GM12878 (cell line): ENCODE data around the gene DUOX1. TPM values are rescaled to one million over a fixed set of nuclear protein-coding genes. Genes with fewer than 3 reads are reported as not detected.

ENCODE experiments used
- ATAC-seq: fragments of 200-7000 bp; cut with Tn5 transposase; 3 replicates; pipeline ENCODE4 v1.9.1; 2020; ENCODE audit warnings: mild to moderate bottlenecking, moderate library complexity
- BruUV-seq: library from RNA; stranded (reverse); fragments of 400-500 nt; replicated peaks from 2 replicates; lab custom pipeline; 2021; lab: Mats Ljungman, UMichigan
- CTCF ChIA-PET: fragments of 300-600 bp; sonication (Branson Sonifier 250); formaldehyde crosslinking; extraction: SDS; loops from one replicate; lab custom pipeline; 2021; ENCODE audit warnings: inconsistent platforms; lab: Yijun Ruan, JAX
- POLR2A ChIA-PET: fragments of 350-600 bp; formaldehyde crosslinking; extraction: SDS; loops from one replicate; lab custom pipeline; 2021; ENCODE audit warnings: inconsistent platforms; lab: Charles Lee
- RAD21 ChIA-PET: fragments of 300-600 bp; sonication (Branson Sonifier 250); formaldehyde crosslinking; loops from one replicate; lab custom pipeline; 2023; ENCODE audit warnings: antibody characterized with exemption; ENCODE audit not compliant: unreplicated experiment; lab: Charles Lee
- SMC1A ChIA-PET: fragments of 300-600 bp; sonication (Branson Sonifier 250); formaldehyde crosslinking; loops from one replicate; lab custom pipeline; 2023; ENCODE audit not compliant: unreplicated experiment, uncharacterized antibody; lab: Charles Lee
- DNase-seq: peaks from one replicate; pipeline ENCODE4 v3.0.0-alpha.2; 2011; ENCODE audit warnings: low read depth, low spot score
- FAIRE-seq: peaks from 3 replicates; lab custom pipeline; 2011; peaks lifted over from hg19 to GRCh38; lab: Jason Lieb, UNC
- H2AFZ ChIP-seq: 2 replicates; pipeline ENCODE4 v1.6.0; 2011; ENCODE audit warnings: low read depth, low read length, control low read depth; ENCODE audit not compliant: control insufficient read depth
- H3K27ac ChIP-seq: 2 replicates; pipeline ENCODE4 v1.5.1; 2011; ENCODE audit warnings: control low read depth; ENCODE audit not compliant: control insufficient read depth, insufficient read depth
- H3K27me3 ChIP-seq, 2 experiments: replicated peaks in 1 of 2; 2 replicates each; pipeline versions ENCODE4 v1.6.0 to v1.6.1; 2011; ENCODE audit warnings: low read length in 1 of 2; ENCODE audit not compliant: control insufficient read depth in 2 of 2, insufficient read depth in 2 of 2
- H3K36me3 ChIP-seq, 2 experiments: 2 replicates each; pipeline ENCODE4 v1.5.1; 2011; ENCODE audit warnings: low read length in 1 of 2; ENCODE audit not compliant: control insufficient read depth in 2 of 2, insufficient read depth in 2 of 2
- H3K4me1 ChIP-seq: 2 replicates; pipeline ENCODE4 v1.6.1; 2011; ENCODE audit warnings: mild to moderate bottlenecking, low read length, moderate library complexity, mixed read lengths; ENCODE audit not compliant: control insufficient read depth, insufficient read depth
- H3K4me2 ChIP-seq: 2 replicates; pipeline ENCODE4 v1.6.0; 2011; ENCODE audit warnings: control low read depth; ENCODE audit not compliant: control insufficient read depth, insufficient read depth
- H3K4me3 ChIP-seq: fragments of 200-600 bp; sonication (generic); 2 replicates; pipeline ENCODE4 v1.5.1; 2016
- H3K79me2 ChIP-seq: 2 replicates; pipeline ENCODE4 v1.6.0; 2011; ENCODE audit warnings: low read length; ENCODE audit not compliant: control insufficient read depth, insufficient read depth
- H3K9ac ChIP-seq: 2 replicates; pipeline ENCODE4 v1.8.0; 2011; ENCODE audit warnings: low read length, control low read depth, mixed read lengths; ENCODE audit not compliant: control insufficient read depth, insufficient read depth
- H3K9me3 ChIP-seq: replicated peaks from 3 replicates; pipeline ENCODE4 v1.5.1; 2011; ENCODE audit warnings: mild to moderate bottlenecking, low read length; ENCODE audit not compliant: control insufficient read depth, insufficient read depth
- H4K20me1 ChIP-seq: 2 replicates; pipeline ENCODE4 v1.6.0; 2011; ENCODE audit not compliant: control insufficient read depth, insufficient read depth
- EGR1 ChIP-seq, 2 experiments: IDR thresholded peaks; 1 replicate in 1 of 2; 2 replicates in 1 of 2; pipeline ENCODE4 v1.6.1; 2011 to 2012; ENCODE audit warnings: low read depth in 2 of 2, low read length in 2 of 2, borderline replicate concordance in 1 of 2, mild to moderate bottlenecking in 1 of 2, moderate library complexity in 1 of 2
- FOXK2 ChIP-seq: fragments of 450-650 bp; IDR thresholded peaks from 2 replicates; pipeline ENCODE4 v1.6.1; 2017; ENCODE audit warnings: mild to moderate bottlenecking, moderate library complexity
- FOXM1 ChIP-seq: IDR thresholded peaks from 2 replicates; pipeline ENCODE4 v1.6.1; 2012; ENCODE audit warnings: low read depth, mild to moderate bottlenecking, inconsistent platforms, low read length, moderate library complexity
- IKZF1 ChIP-seq: fragments of 450-650 bp; conservative IDR thresholded peaks from 2 replicates; pipeline ENCODE4 v1.6.1; 2017; ENCODE audit warnings: antibody characterized with exemption, mild to moderate bottlenecking
- MYB ChIP-seq: fragments of 150-350 bp; IDR thresholded peaks from 2 replicates; pipeline ENCODE4 v1.6.1; 2014; ENCODE audit warnings: mild to moderate bottlenecking, low read depth, low read length, borderline replicate concordance
- NR2F1 ChIP-seq: fragments of 450-650 bp; conservative IDR thresholded peaks from 2 replicates; pipeline ENCODE4 v1.6.1; 2017; ENCODE audit warnings: mild to moderate bottlenecking
- NRF1 ChIP-seq: conservative IDR thresholded peaks from 2 replicates; pipeline ENCODE4 v1.6.1; 2011; ENCODE audit warnings: mild to moderate bottlenecking, low read depth, low read length, improper control_type of control experiment
- SMARCA5 ChIP-seq: fragments of 450-650 bp; IDR thresholded peaks from 2 replicates; pipeline ENCODE4 v1.6.1; 2017; ENCODE audit warnings: mild to moderate bottlenecking
- TCF3 ChIP-seq: IDR thresholded peaks from 2 replicates; pipeline ENCODE4 v1.6.1; 2012; ENCODE audit warnings: low read depth, mild to moderate bottlenecking, low read length, borderline replicate concordance; ENCODE audit not compliant: insufficient read depth
- TCF7 ChIP-seq: IDR thresholded peaks from 2 replicates; pipeline ENCODE4 v1.6.1; 2014; ENCODE audit warnings: antibody characterized with exemption, borderline replicate concordance
- ZNF622 ChIP-seq: fragments of 450-650 bp; IDR thresholded peaks from 2 replicates; pipeline ENCODE4 v1.6.1; 2017; ENCODE audit warnings: mild to moderate bottlenecking, inconsistent platforms
- WGBS: methylation state at CpG from one replicate; pipeline ENCODE4 v1.1.6; 2016; ENCODE audit warnings: low lambda C conversion rate; ENCODE audit not compliant: insufficient replicate concordance, insufficient coverage; ENCODE audit errors: missing lambda C conversion rate; 5-methylcytosine and 5-hydroxymethylcytosine counted together
- in situ Hi-C: fragments of 300-500 bp; cut with MboI; formaldehyde crosslinking; loops from 9 replicates; pipeline ENCODE4 v1.14.3; 2018; ENCODE audit warnings: mixed read lengths
- intact Hi-C: fragments of 100-400 bp; cut with micrococcal nuclease; formaldehyde crosslinking; loops from one replicate; pipeline ENCODE4 v1.14.2; 2022; ENCODE audit not compliant: unreplicated experiment
- polyA plus RNA-seq, 11 experiments: library from polyadenylated mRNA; depleted of rRNA in 4 of 11; unstranded in 6 of 11; stranded (reverse) in 5 of 11; fragments of >200 nt; fragmentation: Nextera tagmentation in 4 of 11; fragmentation: Illumina TruSeq in 1 of 11; extraction: Ambion mirVana in 4 of 11; extraction: Trizol in 1 of 11; gene quantifications; 1 replicate in 1 of 11; 2 replicates in 10 of 11; pipeline versions ENCODE4 v1.2.1 to v1.2.3, GENCODE V29; 2011 to 2016; ENCODE audit warnings: inconsistent platforms in 2 of 11, missing spikeins in 2 of 11, low read depth in 1 of 11
- total RNA-seq, 4 experiments: library from RNA; depleted of rRNA in 3 of 4; stranded (reverse); fragments of >200 nt in 3 of 4; fragmentation: Illumina TruSeq in 1 of 4; extraction: Trizol in 1 of 4; gene quantifications; 2 replicates each; pipeline versions ENCODE4 v1.2.1 to v1.2.3, GENCODE V29; 2013 to 2021
- TF ChIP-seq, protein P1 (sequence below): IDR thresholded peaks from 2 replicates; pipeline ENCODE4 v1.6.1; 2012; ENCODE audit warnings: mild to moderate bottlenecking, low read depth, low read length
- TF ChIP-seq, protein P2 (sequence below): IDR thresholded peaks from 2 replicates; pipeline ENCODE4 v1.6.1; 2012; ENCODE audit warnings: low read depth, low read length, improper control_type of control experiment

The DUOX1 gene
- total and polyA plus RNA-seq, 10 of the 15 experiments (the other 5 are each of a cell fraction or from before 2014, with no cell fraction given), result 0.02 to 2.1 (median 0.26) TPM; not detected in 3

DNA sequence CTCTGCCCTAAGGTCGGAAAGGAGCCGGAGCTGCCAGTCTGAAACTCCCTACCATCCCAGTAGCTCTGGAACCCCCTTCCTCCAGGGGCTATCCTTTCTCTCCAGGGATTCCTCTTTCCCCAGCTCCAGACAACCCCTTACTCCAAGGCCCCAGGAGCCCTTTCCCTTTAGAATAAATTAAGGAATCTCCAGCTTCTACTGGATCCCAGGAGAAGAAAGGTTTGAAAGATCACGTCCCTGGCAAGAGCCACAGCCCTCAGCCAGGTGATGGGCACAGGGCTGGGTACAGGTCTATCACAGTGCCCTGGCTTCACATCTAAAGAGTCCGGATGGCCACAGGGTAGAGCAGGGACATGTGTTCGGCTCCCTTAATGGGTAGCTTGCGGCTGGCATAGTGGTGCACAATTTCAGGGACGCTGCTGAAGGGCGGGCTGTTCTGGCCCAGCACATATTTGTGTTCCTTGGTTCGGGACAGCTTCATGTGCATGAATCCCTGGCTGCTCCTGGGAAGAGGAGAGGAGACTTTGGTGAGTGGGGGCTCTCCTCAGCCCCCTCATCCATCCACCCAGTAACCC, 37.9 kb downstream of the DUOX1 start:
- TF ChIP-seq NR2F1 (peak; percentile 97), EGR1 (IDR thresholded peaks at IDR 0.05; ENCODE audit: borderline replicate concordance in 1 of 2, low read depth in 2 of 2, low read length in 2 of 2) (no peak), FOXM1 (no peak)
- TF ChIP-seq, all 136 proteins: peak for 1
- H3K79me2 ChIP-seq, result peaks cover 4% of the 10 kb centered on the region
- H3K27ac ChIP-seq, result no peak overlapping the region
- ATAC-seq, result no peak
- RAD21 ChIA-PET, result interaction anchor here (1.4 to 6.6 kb wide), 3 partner anchors 12 to 234 kb away, joined by 4 to 104 read pairs (median 6); a partner anchor contains a TSS
- BruUV-seq, result TSS peak; percentile 62
- CTCF ChIA-PET, result interaction anchor here (0.6 to 16.3 kb wide), 13 partner anchors 8 to 262 kb away, joined by 3 to 253 read pairs (median 4); partner anchors contain the start of gene SHF
- no peaks in the 10 kb centered on the region for H3K27me3 ChIP-seq
- no peak for DNase-seq
- H3K4me1 ChIP-seq, result peaks cover 12% of the 10 kb centered on the region
- H3K9ac ChIP-seq, result peak overlapping the region; percentile 63
- H3K9me3 ChIP-seq, result no peaks in the 10 kb centered on the region
- SMC1A ChIA-PET, result interaction anchor here (2.1 to 9.7 kb wide), 2 partner anchors 23 to 36 kb away, joined by 5 to 159 read pairs; no protein-coding TSS in a partner anchor
- no peaks in the 10 kb centered on the region for H3K36me3 ChIP-seq
- intact Hi-C loops (loop anchor here (1.0 kb wide), 1 partner anchor 31 kb away; no protein-coding TSS in a partner anchor), in situ Hi-C loops (no loop called here)
- H4K20me1 ChIP-seq, result no peaks in the 10 kb centered on the region
- POLR2A ChIA-PET, result interaction anchor here (1.4 to 1.7 kb wide), 2 partner anchors 12 to 34 kb away, joined by 4 to 6 read pairs; no protein-coding TSS in a partner anchor
- peak overlapping the region; percentile 7 for H2AFZ ChIP-seq
- peak overlapping the region; percentile 41; the same call in 1 of the 2 replicates for H3K4me2 ChIP-seq
- no peak overlapping the region for H3K4me3 ChIP-seq
- FAIRE-seq, result no peak
- WGBS, result 62% methylated on average over 9 of the region's 9 CpGs

DNA sequence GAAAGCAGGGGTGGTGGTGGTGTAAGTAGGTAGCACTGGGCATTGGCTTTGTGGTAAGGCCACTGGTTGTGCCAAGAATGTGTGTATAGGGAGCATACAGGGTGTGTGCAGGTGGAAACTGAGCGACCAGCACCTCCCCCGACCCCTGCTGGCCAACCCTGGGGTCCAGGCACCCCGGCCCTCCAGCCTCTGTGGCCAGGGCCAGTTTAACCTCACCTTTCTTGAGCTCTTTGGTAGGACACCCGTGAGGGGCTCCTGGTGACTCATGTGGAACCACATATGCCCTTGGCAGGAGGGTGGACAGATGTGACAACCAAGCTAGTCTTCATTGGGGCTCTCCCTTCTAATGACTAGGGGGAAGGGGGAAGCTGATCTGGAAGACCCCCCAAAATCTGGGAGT, 38.5 kb downstream of the DUOX1 start:
- Histone ChIP-seq H3K79me2 (peaks cover 4% of the 10 kb centered on the region), H3K27me3 (no peaks in the 10 kb centered on the region), H2AFZ (no peak overlapping the region), H3K9me3 (no peaks in the 10 kb centered on the region), H3K27ac (no peak overlapping the region), H3K9ac (no peak overlapping the region), H3K4me1 (peaks cover 12% of the 10 kb centered on the region), H3K36me3 (no peaks in the 10 kb centered on the region), H3K4me2 (no peak overlapping the region), H3K4me3 (no peak overlapping the region), H4K20me1 (no peaks in the 10 kb centered on the region)
- ChIA-PET SMC1A (interaction anchor here (2.1 to 9.7 kb wide), 2 partner anchors 22 to 35 kb away, joined by 5 to 159 read pairs; no protein-coding TSS in a partner anchor), POLR2A (interaction anchor here (1.4 kb wide), 1 partner anchor 11 kb away, joined by 4 read pairs; no protein-coding TSS in a partner anchor), CTCF (interaction anchor here (0.8 to 16.3 kb wide), 11 partner anchors 9 to 236 kb away, joined by 3 to 253 read pairs (median 5); partner anchors contain the start of gene SHF), RAD21 (interaction anchor here (0.6 to 6.6 kb wide), 3 partner anchors 9 to 35 kb away, joined by 3 to 104 read pairs (median 6); no protein-coding TSS in a partner anchor)
- no peak for FAIRE-seq
- no TSS peak for BruUV-seq
- WGBS, result 59% methylated on average over 4 of the region's 4 CpGs
- intact Hi-C loops, result no loop called here
- no peak for DNase-seq
- ATAC-seq, result no peak
- in situ Hi-C loops, result no loop called here
- no peak for TF ChIP-seq ZNF622
- no peak for TF ChIP-seq MYB
- no peak for TF ChIP-seq FOXK2
- TF ChIP-seq, protein P1, sequence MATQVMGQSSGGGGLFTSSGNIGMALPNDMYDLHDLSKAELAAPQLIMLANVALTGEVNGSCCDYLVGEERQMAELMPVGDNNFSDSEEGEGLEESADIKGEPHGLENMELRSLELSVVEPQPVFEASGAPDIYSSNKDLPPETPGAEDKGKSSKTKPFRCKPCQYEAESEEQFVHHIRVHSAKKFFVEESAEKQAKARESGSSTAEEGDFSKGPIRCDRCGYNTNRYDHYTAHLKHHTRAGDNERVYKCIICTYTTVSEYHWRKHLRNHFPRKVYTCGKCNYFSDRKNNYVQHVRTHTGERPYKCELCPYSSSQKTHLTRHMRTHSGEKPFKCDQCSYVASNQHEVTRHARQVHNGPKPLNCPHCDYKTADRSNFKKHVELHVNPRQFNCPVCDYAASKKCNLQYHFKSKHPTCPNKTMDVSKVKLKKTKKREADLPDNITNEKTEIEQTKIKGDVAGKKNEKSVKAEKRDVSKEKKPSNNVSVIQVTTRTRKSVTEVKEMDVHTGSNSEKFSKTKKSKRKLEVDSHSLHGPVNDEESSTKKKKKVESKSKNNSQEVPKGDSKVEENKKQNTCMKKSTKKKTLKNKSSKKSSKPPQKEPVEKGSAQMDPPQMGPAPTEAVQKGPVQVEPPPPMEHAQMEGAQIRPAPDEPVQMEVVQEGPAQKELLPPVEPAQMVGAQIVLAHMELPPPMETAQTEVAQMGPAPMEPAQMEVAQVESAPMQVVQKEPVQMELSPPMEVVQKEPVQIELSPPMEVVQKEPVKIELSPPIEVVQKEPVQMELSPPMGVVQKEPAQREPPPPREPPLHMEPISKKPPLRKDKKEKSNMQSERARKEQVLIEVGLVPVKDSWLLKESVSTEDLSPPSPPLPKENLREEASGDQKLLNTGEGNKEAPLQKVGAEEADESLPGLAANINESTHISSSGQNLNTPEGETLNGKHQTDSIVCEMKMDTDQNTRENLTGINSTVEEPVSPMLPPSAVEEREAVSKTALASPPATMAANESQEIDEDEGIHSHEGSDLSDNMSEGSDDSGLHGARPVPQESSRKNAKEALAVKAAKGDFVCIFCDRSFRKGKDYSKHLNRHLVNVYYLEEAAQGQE, result no peak
- no peak for TF ChIP-seq NRF1
- no peak for TF ChIP-seq SMARCA5
- TF ChIP-seq, protein P2, sequence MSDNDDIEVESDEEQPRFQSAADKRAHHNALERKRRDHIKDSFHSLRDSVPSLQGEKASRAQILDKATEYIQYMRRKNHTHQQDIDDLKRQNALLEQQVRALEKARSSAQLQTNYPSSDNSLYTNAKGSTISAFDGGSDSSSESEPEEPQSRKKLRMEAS, result no peak
- no peak for TF ChIP-seq TCF7
- no peak for TF ChIP-seq IKZF1
- no peak for TF ChIP-seq TCF3
